CD4-positive, alpha-beta T cell treated with Interleukin-1 beta for 1 hour (primary cell): ENCODE results near the gene CHRM5.

Experiments
- DNase-seq, 2 donors: peaks; one replicate each; pipeline ENCODE4 v3.0.0-alpha.2; 2020 to 2022

Gene CHRM5, protein sequence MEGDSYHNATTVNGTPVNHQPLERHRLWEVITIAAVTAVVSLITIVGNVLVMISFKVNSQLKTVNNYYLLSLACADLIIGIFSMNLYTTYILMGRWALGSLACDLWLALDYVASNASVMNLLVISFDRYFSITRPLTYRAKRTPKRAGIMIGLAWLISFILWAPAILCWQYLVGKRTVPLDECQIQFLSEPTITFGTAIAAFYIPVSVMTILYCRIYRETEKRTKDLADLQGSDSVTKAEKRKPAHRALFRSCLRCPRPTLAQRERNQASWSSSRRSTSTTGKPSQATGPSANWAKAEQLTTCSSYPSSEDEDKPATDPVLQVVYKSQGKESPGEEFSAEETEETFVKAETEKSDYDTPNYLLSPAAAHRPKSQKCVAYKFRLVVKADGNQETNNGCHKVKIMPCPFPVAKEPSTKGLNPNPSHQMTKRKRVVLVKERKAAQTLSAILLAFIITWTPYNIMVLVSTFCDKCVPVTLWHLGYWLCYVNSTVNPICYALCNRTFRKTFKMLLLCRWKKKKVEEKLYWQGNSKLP

DNA sequence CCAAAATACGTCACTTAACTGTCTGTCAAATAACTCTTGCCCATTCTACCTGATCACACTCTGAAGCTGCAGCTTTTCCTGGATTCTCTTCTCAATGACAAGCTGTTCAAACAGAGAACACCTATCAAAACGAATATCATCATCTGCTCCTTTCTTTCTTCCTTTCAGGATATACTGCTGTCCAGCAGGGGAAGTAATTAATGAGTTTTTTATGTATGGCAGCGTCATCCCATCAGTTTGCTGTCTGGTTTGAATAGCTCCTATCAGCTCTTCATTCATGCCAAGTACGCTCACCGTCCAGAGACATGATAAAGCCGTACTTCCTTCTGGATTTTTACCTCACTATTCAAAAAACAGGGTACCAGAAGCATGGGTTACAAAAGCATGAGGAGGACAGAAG lies at the start of gene CHRM5:
Gene CHRM5 (plus strand): TSS at position 274 of the 400 bp plus-strand sequence. CDS start 94,221 bp downstream, outside the sequence.
- DNase-seq: no peak

DNA sequence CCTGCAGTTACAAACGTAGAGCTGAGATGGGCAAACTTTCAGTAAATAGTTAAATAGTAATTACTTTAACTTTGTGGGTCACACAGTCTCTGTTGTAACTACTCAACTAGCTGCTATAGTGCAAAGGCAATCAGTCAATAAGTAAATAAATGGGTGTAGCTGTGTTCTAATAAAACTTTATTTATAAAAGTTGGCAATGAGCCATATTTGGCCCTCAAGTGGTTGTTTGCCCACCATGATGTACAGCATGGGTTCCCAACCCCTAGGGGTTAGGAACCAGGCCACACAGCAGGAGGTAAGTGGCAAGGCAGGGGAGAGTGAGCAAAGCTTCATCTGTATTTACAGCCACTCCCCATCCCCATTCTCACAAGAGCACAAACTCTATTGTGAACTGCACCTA lies 44.9 kb upstream of the CHRM5 start:
- DNase-seq: no peak

DNA sequence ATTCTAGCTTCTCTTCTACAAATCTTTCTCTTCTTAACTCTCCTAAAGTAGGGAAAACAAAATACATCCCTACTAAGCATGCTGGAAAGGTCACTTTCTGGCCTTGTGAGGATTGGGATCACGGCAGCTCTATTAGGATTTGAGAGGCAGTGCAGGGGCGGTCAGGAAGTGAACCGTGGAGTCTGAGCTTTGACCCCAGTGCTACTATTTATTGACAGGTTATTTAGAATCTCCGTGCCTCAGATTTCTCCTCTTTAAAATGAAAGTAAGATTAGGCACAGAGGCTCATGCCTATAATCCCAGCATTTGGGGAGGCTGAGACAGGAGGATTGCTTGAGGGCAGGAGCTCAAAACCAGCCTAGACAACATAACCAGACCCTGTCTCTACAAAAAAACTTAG lies 42.0 kb upstream of the CHRM5 start:
- no peak for DNase-seq

DNA sequence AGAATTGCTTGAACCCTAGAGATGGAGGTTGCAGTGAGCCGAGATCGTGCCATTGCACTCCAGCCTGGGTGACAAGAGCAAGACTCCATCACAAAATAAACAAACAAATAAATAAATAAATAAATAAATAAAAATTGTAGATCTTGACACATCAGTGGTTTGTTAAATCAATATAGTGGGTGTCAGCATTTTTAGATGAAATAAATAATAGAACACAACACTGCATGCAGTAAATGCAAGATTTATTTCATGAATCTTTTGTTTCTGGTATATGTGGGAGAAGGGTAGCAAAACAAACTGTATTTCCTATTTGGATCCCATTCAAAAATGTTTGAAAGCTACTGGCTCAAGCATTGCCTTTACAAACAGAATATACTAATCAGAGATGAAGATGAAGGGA lies 35.6 kb upstream of the CHRM5 start:
- no peak for DNase-seq

DNA sequence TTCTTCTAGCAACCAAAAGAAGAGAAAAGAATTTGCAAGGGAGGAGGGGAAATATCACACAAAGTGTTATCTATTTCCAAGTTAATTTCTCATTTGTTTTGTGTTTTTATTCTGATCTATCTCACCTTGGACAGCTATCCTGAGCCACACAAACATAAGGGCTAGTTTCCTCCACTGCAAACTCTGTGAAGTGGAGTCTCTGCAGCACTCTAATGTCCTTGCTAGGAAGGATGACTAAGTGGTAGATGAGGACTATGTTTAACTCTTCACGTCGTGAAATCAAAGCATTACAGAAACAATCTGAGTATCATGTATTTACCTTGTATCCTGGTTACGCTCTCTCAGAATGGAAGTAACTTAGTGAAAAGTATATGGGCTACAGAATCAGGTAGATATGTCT lies 33.9 kb upstream of the CHRM5 start:
- DNase-seq: no peak

DNA sequence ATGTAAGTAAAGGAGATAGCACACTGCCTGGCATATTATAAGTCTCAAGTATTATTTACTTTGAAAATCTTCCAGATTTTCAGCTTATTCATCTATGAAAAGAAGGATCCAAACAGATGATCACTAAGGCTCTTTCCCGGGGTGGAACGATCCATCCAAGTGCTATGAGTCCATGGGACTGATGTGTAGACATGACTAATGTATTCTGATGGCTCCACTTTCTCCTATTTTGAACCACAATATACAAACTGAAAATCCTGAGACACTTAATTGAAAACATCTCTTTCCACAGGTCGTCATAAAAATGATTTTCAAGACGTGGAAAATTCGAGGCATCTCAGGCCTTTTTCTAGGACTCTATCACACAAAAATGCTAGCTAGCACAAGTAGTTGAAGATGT lies 33.4 kb upstream of the CHRM5 start:
- DNase-seq: no peak

DNA sequence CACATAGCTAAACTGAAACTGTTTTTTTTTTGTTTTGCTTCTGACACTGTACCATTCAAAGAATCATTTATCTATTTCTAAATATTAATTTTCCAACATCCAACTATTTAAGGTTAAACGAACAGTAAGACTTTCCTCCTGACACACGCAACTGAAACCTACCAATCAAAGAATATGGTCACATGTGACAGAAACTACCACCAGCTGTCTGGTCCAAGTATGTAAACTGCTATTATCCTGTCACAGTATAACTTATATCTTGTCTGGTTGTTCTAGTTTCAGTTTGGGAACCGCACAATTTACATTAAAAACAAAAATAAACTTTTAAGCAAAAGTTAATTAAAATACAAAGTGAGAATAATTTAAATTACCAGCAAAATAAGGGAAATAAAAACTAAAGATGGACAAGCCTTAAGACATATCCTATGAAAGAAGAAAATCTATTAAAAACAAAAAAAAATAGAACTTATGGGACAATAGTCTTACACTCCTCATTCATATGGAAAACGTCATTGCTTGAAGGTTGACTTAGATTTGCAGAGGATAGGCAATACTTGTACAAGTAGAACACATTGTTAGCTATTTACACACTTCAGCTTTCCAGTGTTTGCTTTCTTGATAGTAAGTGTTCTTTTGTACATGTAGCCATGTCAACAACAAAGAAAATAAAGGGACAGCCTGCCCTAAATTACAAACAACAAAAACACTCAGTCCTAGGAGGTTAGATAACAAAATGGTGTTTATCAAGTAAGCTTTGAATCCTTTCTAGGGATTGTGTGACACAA lies 26.8 kb upstream of the CHRM5 start:
- no peak for DNase-seq

DNA sequence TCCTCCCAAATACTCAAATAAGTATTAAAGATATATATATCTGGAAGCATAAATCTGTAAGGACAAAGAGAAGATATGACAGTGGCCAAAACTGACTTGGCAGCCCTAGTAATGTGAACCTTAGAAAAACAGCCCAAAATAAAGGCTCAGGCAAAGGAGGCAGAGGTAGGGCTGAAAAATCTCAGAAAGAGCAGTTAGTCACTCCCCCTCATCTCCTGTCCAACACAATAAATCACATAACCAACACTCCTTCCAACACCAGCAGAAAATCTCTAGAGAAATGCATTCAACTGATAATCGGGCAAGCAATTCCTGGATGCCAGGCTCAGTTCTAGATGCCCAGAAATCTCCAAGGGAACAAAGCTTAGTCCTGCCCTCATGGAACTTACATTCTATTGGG lies 22.1 kb upstream of the CHRM5 start:
- no peak for DNase-seq

DNA sequence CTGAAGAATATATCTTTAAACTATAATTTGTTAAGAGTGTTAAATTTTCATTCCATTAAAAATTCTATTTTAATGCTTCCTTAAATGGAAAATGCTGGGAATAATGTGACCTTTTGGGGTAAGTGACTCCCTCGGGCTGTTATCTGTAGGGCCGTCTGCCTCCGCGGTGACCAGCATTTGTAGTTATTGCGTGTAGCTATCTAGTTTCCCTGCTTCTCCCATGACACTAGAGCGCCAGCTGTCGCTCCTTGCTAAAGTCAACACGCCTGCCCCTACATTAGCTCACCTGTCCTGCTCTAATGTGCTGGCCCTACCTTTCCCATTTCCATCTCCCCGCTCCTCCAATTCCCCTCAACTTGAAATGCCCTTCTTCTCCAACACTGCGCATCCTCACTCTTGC lies 12.4 kb upstream of the CHRM5 start:
- DNase-seq: no peak

DNA sequence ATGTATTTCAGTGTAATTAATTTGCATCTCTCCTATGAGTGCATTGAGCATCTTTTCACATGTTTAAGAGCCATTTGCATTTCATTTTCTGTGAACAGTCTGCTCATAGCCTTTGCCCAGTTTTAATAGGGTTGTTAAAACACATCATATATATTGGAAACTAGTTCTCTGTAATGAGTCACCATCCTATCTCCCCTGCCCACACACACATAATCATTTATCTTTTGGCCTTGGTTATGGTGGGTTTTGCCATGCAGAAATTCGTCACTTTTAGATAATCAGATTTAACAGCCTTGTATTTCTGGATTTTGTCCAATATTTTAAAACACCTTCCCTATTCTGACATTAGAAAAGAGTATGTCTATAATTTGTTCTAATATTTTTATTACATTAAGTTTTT lies 11.9 kb upstream of the CHRM5 start:
- DNase-seq: no peak

DNA sequence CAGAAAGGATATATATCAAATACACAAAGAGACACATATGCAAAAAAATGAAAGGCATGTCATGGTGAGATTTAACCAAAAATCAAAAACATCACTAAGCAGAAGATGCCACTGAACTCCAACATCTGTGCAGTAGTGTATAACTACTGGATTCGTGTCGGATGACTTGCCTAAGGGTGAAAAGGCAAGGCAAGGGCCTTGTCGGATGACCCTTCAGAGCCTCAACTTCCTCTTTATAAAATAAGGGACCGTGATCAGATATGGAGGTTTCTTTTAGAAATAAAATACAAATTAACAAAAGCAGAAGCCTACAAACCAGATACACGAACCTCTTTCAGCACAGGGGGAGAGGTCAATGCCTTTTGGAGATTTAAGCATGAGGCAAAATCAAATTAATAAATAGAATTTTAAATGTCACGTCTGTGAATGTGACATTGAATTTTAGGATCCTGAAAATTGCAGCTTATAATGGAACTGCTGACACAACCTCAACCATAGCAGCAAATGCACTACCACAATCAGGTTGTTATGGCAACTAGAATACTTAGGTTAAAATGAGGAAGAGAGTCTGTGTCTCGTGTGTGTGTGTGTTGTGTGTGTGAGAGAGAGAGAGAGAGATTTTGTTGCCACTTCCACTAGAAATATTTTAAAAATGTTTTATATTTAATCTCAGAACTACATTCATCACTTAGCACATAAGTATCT lies 8.3 kb upstream of the CHRM5 start:
- DNase-seq: no peak

DNA sequence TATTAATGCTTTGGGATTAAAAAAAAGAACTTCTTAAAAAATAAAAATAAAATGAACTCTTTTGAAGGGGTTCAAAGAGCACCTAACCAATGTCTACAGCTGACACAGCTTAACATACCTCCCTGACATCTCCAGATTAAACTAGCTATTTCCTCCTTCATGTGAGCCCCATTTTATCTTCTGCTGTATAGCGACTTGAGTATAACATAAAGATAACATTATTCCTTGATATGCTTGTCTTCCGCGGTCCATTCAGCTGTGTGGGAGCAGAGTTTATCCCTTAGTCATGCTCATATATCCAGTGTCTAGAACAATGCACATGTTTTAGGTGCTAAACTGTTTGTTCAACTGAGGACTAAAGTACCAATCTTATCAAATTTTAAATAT lies 7.8 kb upstream of the CHRM5 start:
- DNase-seq: no peak

DNA sequence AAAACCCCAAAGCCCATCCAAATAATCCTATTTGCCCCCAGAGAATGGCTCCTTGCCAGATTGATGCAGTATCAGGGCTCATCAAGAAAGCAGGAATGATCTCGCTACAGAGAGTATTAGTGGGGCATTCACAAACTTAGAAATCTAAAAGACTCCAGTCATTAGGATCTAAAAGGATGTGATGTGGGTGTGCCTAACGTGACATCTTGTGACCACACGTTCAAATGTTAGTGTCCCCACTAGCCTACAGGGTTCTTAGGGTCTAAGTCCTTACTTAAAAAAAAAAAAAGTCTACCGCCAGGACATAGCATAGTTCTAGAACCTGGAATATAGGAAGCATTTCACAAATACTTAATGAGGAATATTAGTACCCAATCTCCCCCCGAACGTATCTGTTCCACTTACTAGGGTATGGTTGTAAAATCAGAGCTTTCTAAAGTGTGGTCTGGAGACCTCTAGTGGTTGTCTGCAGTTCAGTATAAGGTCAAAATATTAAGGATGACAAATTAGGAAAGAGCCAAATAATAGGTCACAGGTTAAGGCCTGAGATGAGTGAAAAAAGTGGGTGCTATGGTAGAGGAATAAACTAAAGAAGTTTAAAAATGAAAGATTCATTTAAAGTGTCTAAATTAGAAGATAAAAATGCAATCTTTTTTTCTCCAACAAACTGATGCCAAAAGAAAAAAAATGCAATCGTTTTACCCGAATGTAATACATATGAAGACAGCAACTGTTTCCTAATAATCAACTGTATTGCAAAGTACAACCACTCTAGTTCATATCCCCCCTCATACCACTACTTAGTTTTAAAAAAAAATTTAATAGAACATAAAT lies 4.2 kb upstream of the CHRM5 start:
- no peak for DNase-seq

DNA sequence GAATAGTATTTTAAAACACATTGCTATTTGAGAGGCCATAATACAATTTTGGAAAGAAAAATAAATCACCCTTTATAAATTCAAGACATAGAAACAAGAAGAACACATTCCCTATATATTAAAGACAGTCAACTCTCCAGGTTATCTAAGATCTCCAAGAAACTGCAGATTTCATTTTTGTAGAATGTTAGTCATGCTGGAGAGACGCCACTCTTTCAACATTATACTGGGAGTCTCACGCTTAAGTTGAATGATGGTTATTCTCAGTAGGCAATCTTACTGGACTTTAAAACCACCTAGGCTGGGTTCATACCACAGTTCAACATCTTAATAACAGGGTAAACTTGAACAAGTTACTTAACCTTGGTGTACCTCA lies 3.6 kb upstream of the CHRM5 start:
- no peak for DNase-seq

DNA sequence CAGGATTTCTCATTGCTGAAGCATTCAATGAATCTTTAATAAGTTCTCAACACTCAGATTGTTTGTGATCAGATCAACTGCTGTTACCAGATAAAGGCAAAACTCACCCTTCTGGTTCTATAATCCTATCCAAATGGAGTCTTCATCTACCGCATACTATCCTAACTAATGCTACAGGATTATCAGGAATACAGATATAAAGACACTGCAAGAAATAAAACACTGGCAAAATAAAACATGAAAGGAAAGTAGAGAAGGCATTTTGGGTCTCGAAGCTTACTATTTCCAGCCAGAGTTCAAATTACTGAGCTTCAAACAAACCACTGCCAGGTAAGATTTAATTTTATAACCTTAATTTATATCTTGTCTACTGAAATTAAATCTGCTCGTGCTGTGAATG lies 524 bp downstream of the CHRM5 start:
- no peak for DNase-seq

DNA sequence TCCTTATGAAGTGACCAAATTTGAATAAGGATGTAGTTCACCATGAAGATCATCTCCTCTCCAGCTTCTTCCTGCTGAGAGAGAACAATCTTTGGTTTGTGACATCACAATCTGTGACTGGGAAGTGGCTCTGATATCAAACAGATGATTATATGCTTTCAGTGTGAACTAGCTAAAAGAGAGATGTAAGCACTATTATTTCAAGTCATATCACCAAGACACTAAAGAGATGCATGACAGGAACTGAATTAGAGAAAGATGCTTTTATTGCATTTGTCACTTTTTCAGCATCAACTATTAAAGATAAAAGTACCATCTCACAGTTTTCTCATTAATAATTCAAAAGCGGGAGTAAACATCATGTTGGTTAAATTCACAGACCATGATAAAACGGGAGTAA lies 3.5 kb downstream of the CHRM5 start:
- DNase-seq: no peak

DNA sequence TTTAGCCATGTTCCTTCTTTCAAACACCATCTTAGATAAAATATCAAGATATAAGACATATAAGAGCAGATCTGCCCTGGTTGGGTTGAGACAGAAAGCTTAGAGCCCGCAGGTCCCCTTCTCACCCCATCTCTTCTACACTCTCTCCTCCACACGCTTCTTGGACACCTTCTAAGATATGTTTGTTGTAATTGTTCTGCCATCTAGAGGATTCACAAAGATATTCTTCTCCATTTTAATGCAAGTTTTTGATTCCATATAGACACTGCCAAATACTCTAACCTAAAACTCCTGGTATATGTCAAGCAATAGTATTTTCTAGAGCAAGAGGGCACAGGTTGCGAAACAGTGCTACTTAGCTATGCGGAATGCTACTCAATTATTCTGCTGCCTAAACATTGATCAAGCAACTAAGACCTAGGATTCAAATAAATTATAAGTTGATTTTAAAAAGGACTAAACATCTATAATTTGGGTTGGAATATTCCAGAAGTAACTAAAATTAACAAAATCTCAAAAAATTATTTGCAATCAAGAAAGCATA lies 6.8 kb downstream of the CHRM5 start:
- no peak for DNase-seq

DNA sequence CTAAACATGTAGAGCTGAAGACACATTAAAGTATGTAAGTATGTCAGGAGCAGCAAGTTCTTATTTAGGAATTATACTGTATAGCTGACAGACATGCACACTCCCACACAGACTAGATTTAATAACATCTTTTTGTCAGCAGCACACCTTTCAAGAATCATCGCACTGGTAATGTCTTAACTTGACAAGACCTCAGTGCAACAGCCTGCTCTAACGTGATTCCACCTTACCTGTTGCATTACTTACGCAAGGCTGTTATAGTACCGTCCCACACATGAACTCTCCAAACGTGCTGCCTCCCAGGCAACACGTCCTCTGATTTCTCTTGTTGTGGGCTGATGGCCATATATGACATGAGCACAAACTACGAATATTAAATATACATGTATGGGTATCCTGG lies 11.9 kb downstream of the CHRM5 start:
- no peak for DNase-seq

DNA sequence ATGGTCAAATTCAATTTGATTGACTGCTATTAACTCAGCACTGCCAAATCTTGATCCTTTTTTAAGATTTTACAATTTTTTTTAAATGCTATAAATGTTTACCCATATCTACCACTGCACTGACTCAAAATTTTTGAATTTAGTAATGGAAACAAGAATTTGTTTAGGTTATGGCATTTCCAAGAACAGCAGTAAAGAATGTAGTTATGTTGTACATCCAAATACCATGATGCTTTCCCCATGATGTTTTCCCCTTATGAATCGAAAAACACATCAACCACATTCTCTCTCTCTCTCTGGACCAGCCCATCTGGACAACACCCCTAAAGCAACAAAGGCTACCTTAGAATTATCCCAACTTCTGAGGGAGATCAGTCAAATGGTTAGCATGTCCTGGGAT lies 14.2 kb downstream of the CHRM5 start:
- DNase-seq: no peak

DNA sequence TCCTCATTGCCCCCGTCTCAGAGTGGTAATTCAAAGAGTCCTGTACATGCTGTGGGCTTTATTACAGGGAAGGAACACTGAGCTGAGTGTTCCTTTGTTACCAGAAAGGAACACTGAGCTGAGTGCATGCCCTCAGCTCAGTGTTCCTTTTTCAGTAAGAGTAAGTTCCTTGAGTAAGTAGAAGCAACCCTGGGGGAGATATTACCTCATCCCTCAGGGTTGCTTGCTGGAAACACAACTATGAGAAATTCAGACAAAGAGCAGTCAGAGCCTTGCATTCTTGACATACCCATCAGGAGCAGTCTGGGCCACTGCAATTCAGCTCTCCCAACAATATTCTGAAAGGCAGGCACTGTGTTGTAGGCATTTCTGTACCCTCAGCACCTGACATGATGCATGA lies 17.0 kb downstream of the CHRM5 start:
- no peak for DNase-seq

DNA sequence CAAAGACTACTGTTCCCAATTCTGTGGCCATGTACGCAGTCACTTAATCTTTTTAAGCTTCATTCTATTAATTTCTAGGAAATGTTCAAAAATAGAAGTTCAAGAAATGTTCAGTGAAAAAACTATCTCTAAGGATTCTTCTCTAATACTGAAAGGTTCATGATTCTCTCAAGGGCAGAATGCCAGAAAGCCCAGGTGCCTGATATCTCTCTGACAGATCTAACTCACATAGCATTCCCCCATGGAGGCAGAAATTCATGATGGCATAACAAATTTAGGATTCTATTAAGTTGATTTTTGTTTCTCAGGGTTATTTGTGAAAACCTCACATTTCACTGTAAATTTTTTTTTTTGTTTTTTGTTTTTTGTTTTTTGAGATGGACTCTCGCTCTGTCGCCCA lies 17.5 kb downstream of the CHRM5 start:
- no peak for DNase-seq

DNA sequence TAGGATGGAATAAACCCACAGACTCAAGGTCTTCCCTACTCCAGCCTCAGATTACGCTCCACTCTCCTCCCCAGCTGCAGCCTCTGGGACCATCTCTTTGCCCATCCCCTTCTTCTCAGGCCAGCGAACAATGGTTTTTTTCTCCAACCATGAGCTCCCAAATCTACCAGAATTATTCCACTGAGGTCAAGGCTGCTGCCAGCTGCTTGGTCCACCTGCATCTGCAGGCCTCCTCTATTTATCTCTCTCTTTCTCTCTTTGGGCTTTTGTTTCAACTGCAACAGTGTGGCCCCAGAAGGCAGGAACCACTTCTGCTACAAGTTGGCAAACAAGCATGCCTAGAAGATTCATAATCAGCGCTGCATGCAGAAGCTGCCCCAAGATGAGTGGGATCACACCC lies 19.1 kb downstream of the CHRM5 start:
- DNase-seq: no peak
